ACHN (cell line): Measurements from ENCODE around the gene G6PC2.
A peak's percentile ranks its signal among the peaks of the same experiment; 100 is the strongest.

ENCODE experiments used
- DNase-seq: peaks from one replicate; pipeline ENCODE4 v3.0.0-alpha.2; 2015
- in situ Hi-C: cut with HindIII; loops from 2 replicates; pipeline ENCODE4 v1.10.0; 2017; ENCODE audit warnings: low sequenced_read_pairs, low pct_ligation_motif_present, low pct_unique_long_range_greater_than_20kb

Gene G6PC2

GRCh38 chr2:168934826-168935225 lies 33.7 kb downstream of the G6PC2 start:
- DNase-seq, result no peak
- in situ Hi-C loops, result no loop called here

- no peak for DNase-seq
- in situ Hi-C loops, result no loop called here
Measured at GRCh38 chr2:168935810-168936581, 34.9 kb downstream of the G6PC2 start.

- no peak for DNase-seq
- in situ Hi-C loops, result no loop called here
Measured at GRCh38 chr2:168939061-168939460, 38.0 kb downstream of the G6PC2 start.

- in situ Hi-C loops, result no loop called here
- DNase-seq, result no peak
Measured at GRCh38 chr2:168939918-168940317, 38.8 kb downstream of the G6PC2 start.

- in situ Hi-C loops, result no loop called here
- DNase-seq, result no peak
Measured at GRCh38 chr2:168941297-168941696, 40.2 kb downstream of the G6PC2 start.

GRCh38 chr2:168944065-168944464 lies 43.0 kb downstream of the G6PC2 start:
- in situ Hi-C loops, result no loop called here
- no peak for DNase-seq

GRCh38 chr2:168945508-168945907 lies 44.4 kb downstream of the G6PC2 start:
- DNase-seq, result no peak
- in situ Hi-C loops, result no loop called here

GRCh38 chr2:168948621-168949212 lies 47.6 kb downstream of the G6PC2 start:
- DNase-seq, result peak; percentile 11
- in situ Hi-C loops, result no loop called here

- in situ Hi-C loops, result no loop called here
- DNase-seq, result no peak
Measured at GRCh38 chr2:168949324-168949723, 48.2 kb downstream of the G6PC2 start.

- in situ Hi-C loops, result no loop called here
- no peak for DNase-seq
Measured at GRCh38 chr2:168951871-168952270, 50.8 kb downstream of the G6PC2 start.

- DNase-seq, result no peak
- in situ Hi-C loops, result no loop called here
Measured at GRCh38 chr2:168952424-168952823, 51.3 kb downstream of the G6PC2 start.

GRCh38 chr2:168954256-168954655 lies 53.2 kb downstream of the G6PC2 start:
- in situ Hi-C loops, result no loop called here
- DNase-seq, result no peak

GRCh38 chr2:168955321-168955720 lies 54.2 kb downstream of the G6PC2 start:
- in situ Hi-C loops, result no loop called here
- no peak for DNase-seq

- in situ Hi-C loops, result no loop called here
Measured at GRCh38 chr2:168956392-168956791, 55.3 kb downstream of the G6PC2 start.

More at GRCh38 chr2:168956392-168956791, 55.3 kb downstream of the G6PC2 start:
- no peak for DNase-seq
